AG20443 (cell line): Measurements from ENCODE around the gene LMAN2L.

ENCODE experiments used
- DNase-seq: peaks from one replicate; pipeline ENCODE4 v3.0.0; 2012; ENCODE audit warnings: low spot score, mixed read lengths

Gene LMAN2L

GRCh38 chr2:96703021-96703751, 36.7 kb downstream of the LMAN2L start:
- DNase-seq: no peak

GRCh38 chr2:96702098-96702785, 37.6 kb downstream of the LMAN2L start:
- DNase-seq: no peak

- DNase-seq: no peak
These were observed 38.2 kb downstream of the LMAN2L start for GRCh38 chr2:96701636-96702035.

GRCh38 chr2:96700086-96700485, 39.8 kb downstream of the LMAN2L start:
- no peak for DNase-seq

GRCh38 chr2:96699621-96700020, 40.2 kb downstream of the LMAN2L start:
- no peak for DNase-seq

GRCh38 chr2:96699021-96699420, 40.8 kb downstream of the LMAN2L start:
- no peak for DNase-seq

GRCh38 chr2:96698221-96698861, 41.5 kb downstream of the LMAN2L start:
- DNase-seq: no peak

- DNase-seq: no peak
These were observed 42.4 kb downstream of the LMAN2L start for GRCh38 chr2:96697476-96697875.

- DNase-seq: no peak
These were observed 44.3 kb downstream of the LMAN2L start for GRCh38 chr2:96695602-96696001.

- no peak for DNase-seq
These were observed 44.9 kb downstream of the LMAN2L start for GRCh38 chr2:96694816-96695455.

GRCh38 chr2:96694279-96694678, 45.6 kb downstream of the LMAN2L start:
- no peak for DNase-seq

GRCh38 chr2:96693286-96694200, 46.3 kb downstream of the LMAN2L start:
- no peak for DNase-seq

- DNase-seq: no peak
These were observed 47.5 kb downstream of the LMAN2L start for GRCh38 chr2:96692094-96692971.

GRCh38 chr2:96691022-96691612, 48.7 kb downstream of the LMAN2L start:
- no peak for DNase-seq

GRCh38 chr2:96690306-96691021, 49.4 kb downstream of the LMAN2L start:
- no peak for DNase-seq

- DNase-seq: no peak
These were observed 50.4 kb downstream of the LMAN2L start for GRCh38 chr2:96689431-96689991.

- no peak for DNase-seq
These were observed 51.0 kb downstream of the LMAN2L start for GRCh38 chr2:96688649-96689430.
